HG03159 (cell line): Measurements from ENCODE around the gene KRT31.
"Not testable (repeated sequence)": the region's sequence is repeated elsewhere in the genome, so short reads cannot be mapped to it uniquely, and the experiment has no call there.

Experiments used
- ATAC-seq: cut with Tn5 transposase; IDR thresholded peaks from one replicate; pipeline ENCODE4 v1.9.1; 2021; ENCODE audit warnings: mild to moderate bottlenecking, moderate library complexity; ENCODE audit not compliant: unreplicated experiment

The KRT31 gene

DNA sequence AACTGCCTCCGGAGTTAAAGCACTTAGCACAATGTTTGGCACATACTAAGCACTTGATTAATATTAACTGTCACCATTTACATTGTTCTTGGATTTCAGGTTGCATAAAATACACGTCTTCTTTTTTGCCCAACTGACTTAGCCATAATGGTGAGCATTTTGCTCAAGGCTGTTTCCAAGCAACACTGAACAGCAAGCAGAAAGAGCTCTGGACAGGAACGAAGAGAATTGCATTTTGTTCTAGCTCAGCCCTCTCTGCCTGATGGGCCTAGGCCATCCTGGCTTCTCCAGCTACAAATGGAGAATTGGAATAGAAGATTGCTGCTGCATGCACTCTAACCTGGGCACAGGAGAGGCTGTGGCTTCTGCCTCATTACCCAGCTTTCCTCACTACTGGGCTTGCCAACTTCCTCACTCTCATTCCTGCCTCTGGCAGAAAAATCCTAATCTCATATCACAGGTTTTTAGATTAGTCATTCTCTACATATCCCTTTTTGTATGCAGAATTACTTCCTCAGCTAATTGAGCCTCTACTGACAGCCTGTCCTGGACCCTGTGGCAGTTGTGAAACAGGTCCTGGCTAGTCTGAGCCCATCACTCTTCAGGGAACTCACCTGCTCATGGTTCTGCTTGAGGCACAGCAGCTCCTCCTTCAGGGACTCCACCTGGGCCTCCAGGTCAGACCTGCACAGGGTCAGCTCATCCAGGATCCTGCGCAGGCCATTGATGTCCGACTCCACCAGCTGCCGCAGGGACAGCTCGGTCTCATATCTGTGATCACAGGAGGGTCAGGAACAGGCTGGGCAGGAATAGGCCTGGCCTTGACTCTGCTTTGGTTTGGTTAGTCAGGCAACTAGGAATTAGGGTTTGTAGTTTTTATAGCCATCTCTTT is 49.3 kb downstream of the KRT31 start:
- ATAC-seq, result no peak

- not testable (repeated sequence) for ATAC-seq
Measured at GRCh38 chr17:41346421-41346820, 51.0 kb downstream of the KRT31 start.

GRCh38 chr17:41345992-41346391 is 51.4 kb downstream of the KRT31 start:
- ATAC-seq, result no peak
